HG03521 (cell line): Measurements from ENCODE around the gene SPATS2L.
A peak's percentile ranks its signal among the peaks of the same experiment; 100 is the strongest.

Experiments used
- ATAC-seq: cut with Tn5 transposase; IDR thresholded peaks from one replicate; pipeline ENCODE4 v1.9.1; 2021; ENCODE audit warnings: mild to moderate bottlenecking, moderate library complexity; ENCODE audit not compliant: unreplicated experiment

Gene SPATS2L

GRCh38 chr2:200288670-200289429 is 17.6 kb upstream of the SPATS2L start:
- ATAC-seq: no peak

DNA sequence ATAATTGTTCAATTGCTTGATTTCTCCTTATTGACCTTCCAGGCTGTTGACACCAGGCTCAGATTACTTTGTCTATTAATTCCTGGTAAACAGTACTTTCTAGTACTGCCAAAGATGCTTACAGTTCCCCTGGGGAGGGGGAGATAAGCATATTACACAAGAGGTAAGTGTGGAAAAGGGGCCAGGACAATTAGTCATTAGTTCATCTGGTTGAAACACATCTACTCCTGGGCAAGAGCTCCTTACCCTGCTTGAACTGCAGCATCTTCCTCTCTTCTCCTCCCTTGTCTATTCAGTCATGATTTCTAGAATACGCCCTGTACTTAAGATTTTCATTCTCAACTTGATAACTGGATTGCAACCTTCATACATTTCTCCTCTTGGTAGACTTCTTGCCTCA is 10.4 kb upstream of the SPATS2L start:
- ATAC-seq: no peak

DNA sequence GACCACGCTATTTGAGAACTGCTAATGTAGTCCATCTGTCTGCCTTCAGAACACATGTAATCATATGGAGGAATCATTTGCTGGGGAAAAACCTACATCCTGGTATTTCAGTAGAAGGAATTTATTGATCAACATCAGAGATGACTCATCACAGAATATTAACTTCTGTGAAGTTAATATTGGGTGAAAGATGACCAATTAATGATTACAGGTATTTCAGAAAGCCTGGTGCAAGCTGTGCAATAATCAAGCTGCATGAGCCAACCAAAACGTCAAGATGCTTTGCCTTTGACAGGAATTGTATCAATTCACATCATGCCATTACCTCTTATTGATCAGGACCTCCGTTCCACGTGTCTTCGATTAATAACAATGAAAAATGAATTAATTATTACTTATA is 9.4 kb upstream of the SPATS2L start:
- no peak for ATAC-seq

DNA sequence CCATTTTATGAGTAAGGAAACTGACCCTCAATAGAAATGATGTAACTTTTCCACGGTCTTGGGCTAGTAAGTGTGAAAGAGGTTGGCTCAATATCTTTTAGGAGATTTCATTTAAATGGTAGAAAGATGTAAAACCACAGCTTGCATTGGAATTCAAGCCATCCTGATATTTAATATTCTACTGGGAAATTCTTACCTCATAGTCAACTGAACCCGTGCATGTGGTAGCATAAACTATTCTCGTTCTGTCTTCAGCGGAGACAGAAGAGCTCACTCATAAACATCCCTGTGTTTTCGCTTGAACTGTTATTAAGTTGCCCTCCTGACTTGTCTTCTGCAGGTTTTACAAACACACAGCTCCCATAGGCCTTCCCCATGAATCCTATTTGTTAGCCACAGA is 8.5 kb upstream of the SPATS2L start:
- ATAC-seq: no peak

DNA sequence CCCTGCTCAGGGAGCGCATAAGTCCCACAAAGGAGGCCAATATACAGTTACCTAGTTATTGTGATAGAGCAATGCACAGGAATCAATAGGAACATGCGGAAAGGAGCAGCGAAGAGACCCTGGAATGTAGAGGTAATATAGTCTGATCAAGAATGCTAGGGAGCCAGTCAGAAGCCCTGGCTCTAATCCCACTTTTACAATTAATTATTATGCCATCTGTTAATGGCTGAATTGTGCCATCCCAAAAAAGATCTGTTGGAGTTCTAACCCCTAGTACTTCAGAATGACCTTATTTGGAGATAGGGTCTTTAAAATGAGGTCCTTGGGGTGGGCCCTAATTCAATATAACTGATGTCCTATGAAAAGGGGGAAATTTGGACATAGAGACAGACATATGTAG is 7.7 kb upstream of the SPATS2L start:
- no peak for ATAC-seq

DNA sequence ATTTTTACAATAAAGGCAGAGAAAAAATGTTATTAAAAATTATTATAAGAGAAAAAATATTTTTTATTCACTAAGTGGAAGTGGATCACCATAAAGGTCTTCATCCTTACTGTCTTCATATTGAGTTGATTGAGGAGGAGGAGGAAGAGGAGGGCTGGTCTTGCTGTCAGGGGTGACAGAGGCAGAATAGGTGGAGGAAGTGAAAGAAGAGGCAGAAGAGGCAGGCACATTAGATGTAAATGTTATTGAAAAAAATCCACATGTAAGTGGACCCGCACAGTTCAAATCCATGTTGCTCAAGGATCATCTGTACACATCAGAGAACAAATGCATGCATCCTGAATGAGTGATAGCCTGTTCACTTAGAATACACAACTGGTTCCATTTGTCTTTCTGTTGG is 6.4 kb upstream of the SPATS2L start:
- no peak for ATAC-seq

DNA sequence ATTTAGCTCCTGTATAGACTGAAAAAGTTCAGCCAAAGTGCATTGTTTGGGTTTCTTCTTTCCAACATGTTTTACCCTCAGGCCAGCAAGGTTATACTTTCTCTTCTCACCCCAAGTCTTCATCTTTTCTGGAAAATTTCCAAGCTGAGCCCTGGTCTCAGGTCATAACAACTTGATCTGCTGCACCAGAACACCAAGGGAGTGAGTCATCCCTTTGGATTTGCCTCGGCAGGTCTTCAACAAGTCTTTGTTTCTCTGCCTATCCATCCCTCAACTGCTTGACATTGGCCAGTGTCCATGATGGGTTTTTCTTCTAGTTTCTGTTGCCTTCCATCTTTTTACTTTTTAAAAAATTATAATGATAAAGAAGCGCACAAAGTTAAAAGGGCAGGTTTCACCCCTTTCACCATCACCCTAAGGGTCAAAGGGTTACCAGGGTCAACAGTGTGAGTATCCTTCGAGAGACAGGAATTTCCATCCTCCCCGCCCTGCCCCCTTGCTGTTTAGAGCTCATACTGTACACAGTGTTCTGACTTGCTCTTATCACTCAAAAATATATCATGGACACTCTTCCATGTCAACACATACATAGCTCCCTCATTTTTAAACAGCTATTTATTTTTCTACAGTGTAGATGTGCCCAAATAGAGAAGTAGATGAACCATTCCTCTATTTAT is 5.7 kb upstream of the SPATS2L start:
- ATAC-seq: no peak

GRCh38 chr2:200301953-200302858 is 4.3 kb upstream of the SPATS2L start:
- ATAC-seq: no peak

DNA sequence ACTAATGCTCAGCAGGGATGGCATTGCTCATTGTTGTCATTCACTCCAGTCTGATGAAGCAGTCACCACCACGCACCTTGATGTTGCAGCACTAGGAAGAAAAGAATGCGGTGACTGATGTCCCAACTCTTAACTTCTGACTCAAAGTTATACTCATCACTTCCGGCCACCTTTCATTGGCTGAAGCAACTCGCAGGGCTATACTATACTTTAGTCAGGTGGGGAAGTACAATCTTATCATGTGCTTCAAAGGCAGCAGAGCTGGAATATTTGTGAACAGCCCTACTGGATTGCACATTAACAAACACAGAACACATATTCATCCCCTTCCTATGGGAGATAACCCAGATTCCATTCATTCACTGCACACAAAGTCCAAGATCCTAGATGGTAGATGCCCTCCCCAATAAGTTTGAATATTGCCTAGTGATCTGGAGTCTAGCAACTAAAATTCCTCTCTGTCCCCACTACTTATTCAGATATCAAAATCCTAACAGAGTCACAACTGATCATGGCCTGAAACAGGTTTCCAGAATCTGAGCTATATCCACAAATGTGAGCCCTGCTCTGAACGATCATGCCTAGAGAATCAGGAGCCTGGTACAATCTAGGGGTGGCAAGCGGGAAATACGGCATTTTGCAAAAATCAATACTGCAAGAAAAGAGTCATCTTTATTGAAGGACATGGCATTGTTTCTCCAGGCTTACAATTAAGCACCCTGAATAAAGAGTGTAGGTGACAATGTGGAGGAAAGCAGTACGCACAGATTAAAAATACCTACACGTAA is 3.4 kb upstream of the SPATS2L start:
- ATAC-seq: no peak

DNA sequence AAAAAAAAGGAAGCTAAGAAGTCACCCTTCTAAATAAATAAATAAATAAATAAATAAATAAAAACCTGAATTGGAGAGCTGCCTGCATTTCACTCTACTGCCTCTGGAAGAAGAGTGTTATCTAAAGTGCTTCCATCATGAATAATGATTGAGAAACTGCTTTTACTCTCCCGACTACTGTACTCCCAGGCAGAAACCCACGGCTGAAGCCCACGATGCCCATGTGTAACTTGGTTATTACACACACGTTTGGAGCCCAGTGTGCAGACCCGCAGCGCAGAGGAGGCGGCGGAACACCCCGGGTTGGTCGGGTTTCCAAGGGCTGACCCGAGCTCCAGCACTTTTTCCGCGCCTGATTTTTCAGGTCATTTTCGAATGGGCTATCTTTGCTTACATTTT is 697 bp upstream of the SPATS2L start:
- ATAC-seq: no peak

GRCh38 chr2:200306931-200307723 is 634 bp downstream of the SPATS2L start:
- peak; percentile 62 for ATAC-seq

GRCh38 chr2:200307724-200308545 is 1.4 kb downstream of the SPATS2L start:
- no peak for ATAC-seq

DNA sequence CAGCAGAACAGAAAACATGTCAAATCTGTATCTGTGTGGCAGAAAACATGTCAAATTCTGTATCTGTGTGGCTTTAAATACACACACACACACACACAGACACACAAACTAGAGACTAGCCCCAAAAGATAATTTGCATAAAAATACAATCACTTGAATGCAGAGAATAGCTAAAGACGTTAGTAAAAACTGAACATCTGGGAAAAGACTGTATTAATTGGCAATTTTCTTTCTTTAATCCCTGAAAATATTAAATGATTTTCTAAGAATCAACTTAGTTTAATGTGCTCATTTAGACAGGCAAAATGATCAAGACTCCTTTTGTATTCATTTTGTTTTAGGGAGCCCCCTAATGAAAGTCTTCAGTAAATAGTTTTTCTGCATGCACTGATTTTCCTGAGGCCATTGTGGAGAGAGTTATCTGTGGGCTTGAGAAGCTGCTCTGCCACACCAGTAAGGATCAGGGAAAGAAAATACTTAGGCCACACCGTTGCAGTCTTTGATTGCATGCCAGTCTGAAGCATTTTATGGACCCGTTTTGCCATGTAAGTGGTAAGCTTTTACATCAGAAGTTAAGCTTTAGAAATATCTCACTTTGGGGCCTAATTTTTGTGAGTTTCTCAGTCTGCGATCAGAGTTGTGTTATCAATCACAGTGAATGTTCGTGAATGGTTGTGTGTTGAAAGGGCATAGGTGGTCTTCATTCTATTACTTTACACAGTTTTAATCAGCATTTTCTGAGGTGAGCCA is 2.2 kb downstream of the SPATS2L start:
- ATAC-seq: no peak

DNA sequence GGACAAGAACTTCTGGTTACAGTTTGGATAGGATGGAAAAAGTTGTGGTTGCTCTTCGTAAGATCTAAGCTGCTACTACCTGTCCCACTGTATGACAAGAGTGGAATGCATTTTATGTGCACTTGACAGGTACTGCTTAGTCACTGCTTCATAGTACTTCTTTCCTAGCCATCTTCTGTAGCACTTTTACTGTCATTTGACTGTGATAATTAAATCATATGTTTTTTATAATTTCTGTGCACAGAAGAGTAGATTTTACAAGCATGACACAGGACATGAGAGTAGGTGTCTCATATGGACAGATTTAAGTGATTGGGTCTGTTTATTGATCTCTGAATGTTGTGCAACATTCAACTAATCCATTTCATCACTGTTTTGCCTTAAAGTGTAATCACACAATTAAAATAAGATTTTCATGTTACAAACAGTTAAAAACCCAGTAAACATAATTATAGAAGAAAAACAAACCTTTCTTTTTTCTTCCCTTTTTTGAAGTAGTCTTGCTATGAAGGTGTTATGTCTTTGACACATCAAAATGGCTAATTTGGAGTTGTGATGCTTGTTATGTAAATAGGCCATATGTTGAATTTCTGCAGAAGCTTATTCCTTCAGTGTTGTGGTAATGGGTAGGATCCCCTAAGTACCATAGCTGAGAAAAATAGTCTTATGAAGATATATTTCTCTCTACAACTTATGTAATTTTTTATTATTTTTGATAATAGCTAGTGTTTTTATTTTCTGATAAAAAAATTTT is 3.0 kb downstream of the SPATS2L start:
- ATAC-seq: no peak

- no peak for ATAC-seq
Measured at GRCh38 chr2:200310545-200310971, 4.1 kb downstream of the SPATS2L start.

DNA sequence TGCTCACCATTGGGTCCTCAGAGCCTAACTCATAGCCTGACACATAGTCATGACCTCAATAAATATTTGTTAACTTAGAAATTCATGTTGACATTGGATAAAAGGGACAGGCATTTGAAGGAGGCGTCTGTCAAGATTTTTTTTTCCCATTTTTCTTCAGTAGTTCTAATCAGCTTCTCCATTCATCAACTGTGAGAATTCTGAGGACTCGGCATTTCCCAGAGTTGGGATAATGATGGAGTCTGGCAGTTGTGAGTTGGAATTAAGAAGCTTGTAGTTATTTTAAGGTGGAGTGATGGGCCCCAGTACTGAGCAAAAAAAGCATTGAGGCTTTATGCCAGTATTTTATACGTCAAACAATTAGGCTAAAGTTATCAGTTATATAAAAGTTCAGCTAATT is 4.6 kb downstream of the SPATS2L start:
- no peak for ATAC-seq

GRCh38 chr2:200314976-200315567 is 8.6 kb downstream of the SPATS2L start:
- no peak for ATAC-seq
